NOMO-1 treated with DMSO at 0.1 percent for 48 hours (cell line): Measurements from ENCODE around the gene ABCC2.
"Not testable (repeated sequence)": the region's sequence is repeated elsewhere in the genome, so short reads cannot be mapped to it uniquely, and the experiment has no call there.

Experiments used
- DNase-seq: peaks from one replicate; lab custom pipeline; 2025; ENCODE audit not compliant: unreplicated experiment; lab: John Stamatoyannopoulos, UW

ABCC2 gene

GRCh38 chr10:99782447-99783286 is at the start of gene ABCC2:
ABCC2 (plus strand) TSS chr10:99782640; CDS start chr10:99782845, 205 bp downstream.
- DNase-seq = no peak

GRCh38 chr10:99733366-99733765 is 49.1 kb upstream of the ABCC2 start:
- no peak for DNase-seq

GRCh38 chr10:99734111-99734510 is 48.3 kb upstream of the ABCC2 start:
- DNase-seq = not testable (repeated sequence)

GRCh38 chr10:99740260-99740659 is 42.2 kb upstream of the ABCC2 start:
- DNase-seq = no peak

GRCh38 chr10:99740933-99741559 is 41.4 kb upstream of the ABCC2 start:
- DNase-seq = no peak

GRCh38 chr10:99742254-99742653 is 40.2 kb upstream of the ABCC2 start:
- no peak for DNase-seq

GRCh38 chr10:99742701-99743100 is 39.7 kb upstream of the ABCC2 start:
- no peak for DNase-seq

GRCh38 chr10:99743841-99744240 is 38.6 kb upstream of the ABCC2 start:
- DNase-seq = no peak

GRCh38 chr10:99746166-99746565 is 36.3 kb upstream of the ABCC2 start:
- not testable (repeated sequence) for DNase-seq

- DNase-seq = no peak
Measured at GRCh38 chr10:99748823-99749451, 33.5 kb upstream of the ABCC2 start.

- DNase-seq = no peak
Measured at GRCh38 chr10:99750641-99751040, 31.8 kb upstream of the ABCC2 start.

GRCh38 chr10:99754670-99755069 is 27.8 kb upstream of the ABCC2 start:
- no peak for DNase-seq

GRCh38 chr10:99756159-99756558 is 26.3 kb upstream of the ABCC2 start:
- no peak for DNase-seq

- DNase-seq = no peak
Measured at GRCh38 chr10:99758211-99758891, 24.1 kb upstream of the ABCC2 start.

- DNase-seq = no peak
Measured at GRCh38 chr10:99760321-99760720, 22.1 kb upstream of the ABCC2 start.

GRCh38 chr10:99761365-99761764 is 21.1 kb upstream of the ABCC2 start:
- DNase-seq = no peak

- no peak for DNase-seq
Measured at GRCh38 chr10:99765672-99766301, 16.7 kb upstream of the ABCC2 start.

GRCh38 chr10:99766302-99766681 is 16.1 kb upstream of the ABCC2 start:
- no peak for DNase-seq

- no peak for DNase-seq
Measured at GRCh38 chr10:99767901-99768300, 14.5 kb upstream of the ABCC2 start.

- no peak for DNase-seq
Measured at GRCh38 chr10:99768556-99768955, 13.9 kb upstream of the ABCC2 start.

GRCh38 chr10:99769706-99770105 is 12.7 kb upstream of the ABCC2 start:
- DNase-seq = no peak
